ENCODE data around the gene EHD3. TPM values are rescaled to one million over a fixed set of nuclear protein-coding genes. Genes with fewer than 3 reads are reported as not detected.

EHD3 gene
- total RNA-seq, 1 experiment from 2014 or later = 152 TPM

Small RNAs within 50 kb of the gene (small RNA-seq; reads per million reads assigned to genes)
- gene RNA5SP90 = not detected

Other genes starting within 250 kb of the EHD3 start
- 1.6 and 1.7 TPM in 2 replicates for gene GALNT14, start 95.7 kb upstream of the EHD3 start, total RNA-seq (2014; rRNA removed; shearing (Covaris generic); ENCODE audit: low replicate concordance)
- gene CAPN14, start 16.6 kb upstream of the EHD3 start, total RNA-seq (2014; rRNA removed; shearing (Covaris generic); ENCODE audit: low replicate concordance) = 2.0 and 2.6 TPM in 2 replicates
- not detected in 2 replicates for gene XDH, start 180.6 kb downstream of the EHD3 start, total RNA-seq (2014; rRNA removed; shearing (Covaris generic); ENCODE audit: low replicate concordance)